ENCODE results near the gene COX7A1. TPM values are rescaled to one million over a fixed set of nuclear protein-coding genes. Genes with fewer than 3 reads are reported as not detected.
"Not testable (repeated sequence)": the region's sequence is repeated elsewhere in the genome, so short reads cannot be mapped to it uniquely, and the experiment has no call there.

The COX7A1 gene
- total RNA-seq, 1 donor from 2014 or later = 141 TPM

DNA sequence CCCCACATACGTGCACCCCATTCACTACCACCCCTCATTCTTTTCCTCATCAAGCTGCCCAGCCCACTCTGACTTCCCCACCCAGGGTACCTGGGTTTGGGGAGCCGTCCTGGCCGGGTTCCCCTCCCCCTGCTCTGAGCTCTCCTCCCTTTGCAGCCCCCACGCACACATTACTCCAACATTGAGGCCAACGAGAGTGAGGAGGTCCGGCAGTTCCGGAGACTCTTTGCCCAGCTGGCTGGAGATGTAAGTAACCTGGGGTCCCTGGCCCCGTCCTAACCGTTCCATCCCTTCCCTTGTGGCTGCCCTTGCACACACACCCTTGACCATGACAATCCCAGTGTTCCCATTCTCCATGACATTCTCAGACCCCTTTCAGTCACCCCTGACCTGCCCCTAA is 9.8 kb downstream of the COX7A1 start:
- no peaks in the 10 kb centered on the region for H3K27me3 ChIP-seq (ENCODE audit: control insufficient read depth in 3 of 3, insufficient read depth in 3 of 3, low read length in 3 of 3)
- no peak overlapping the region for H3K4me3 ChIP-seq (ENCODE audit: low read length in 3 of 3)
- H3K36me3 ChIP-seq (ENCODE audit: control insufficient read depth in 3 of 3, insufficient read depth in 3 of 3, low read length in 3 of 3) = peaks cover 43 to 47% (median 45%) of the 10 kb centered on the region in 3 donors
- H3K9ac ChIP-seq (ENCODE audit: low read depth in 1 of 3, low read length in 3 of 3) = no peak overlapping the region
- no peaks in the 10 kb centered on the region for H3K9me3 ChIP-seq (ENCODE audit: control insufficient read depth in 3 of 3, low read length in 3 of 3)
- no peak overlapping the region for H3K27ac ChIP-seq (ENCODE audit: low read depth, low read length)
- peaks cover 8 to 29% (median 12%) of the 10 kb centered on the region in 3 donors for H3K4me1 ChIP-seq (ENCODE audit: control insufficient read depth in 3 of 3, insufficient read depth in 3 of 3, low read length in 3 of 3)

DNA sequence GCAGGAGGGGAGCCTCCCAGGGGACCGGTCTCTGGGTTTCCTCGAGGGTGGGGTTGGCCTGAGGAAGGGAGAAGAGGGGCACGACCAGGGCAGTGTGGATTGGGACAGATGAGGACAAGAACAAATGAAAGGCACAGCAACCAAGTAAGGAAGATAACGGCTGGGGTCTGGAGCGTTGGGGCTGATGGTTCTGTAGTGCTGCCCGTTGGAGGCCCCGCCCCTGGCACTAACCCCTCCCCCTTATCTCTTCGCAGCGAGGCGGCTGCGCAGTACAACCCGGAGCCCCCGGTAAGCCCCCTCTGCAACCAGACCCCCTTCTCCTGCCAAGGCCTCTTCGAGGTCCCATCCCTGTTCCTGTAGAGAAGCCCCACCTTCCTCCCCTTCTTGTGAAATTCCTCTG is 10.2 kb downstream of the COX7A1 start:
- Histone ChIP-seq H3K9me3 (ENCODE audit: control insufficient read depth in 3 of 3, low read length in 3 of 3) (no peaks in the 10 kb centered on the region), H3K27me3 (ENCODE audit: control insufficient read depth in 3 of 3, insufficient read depth in 3 of 3, low read length in 3 of 3) (no peaks in the 10 kb centered on the region), H3K9ac (ENCODE audit: low read depth in 1 of 3, low read length in 3 of 3) (no peak overlapping the region), H3K4me3 (ENCODE audit: low read length in 3 of 3) (peak overlapping the region in 1 of 3 donors; percentile 64), H3K4me1 (ENCODE audit: control insufficient read depth in 3 of 3, insufficient read depth in 3 of 3, low read length in 3 of 3) (peaks cover 9 to 31% (median 13%) of the 10 kb centered on the region in 3 donors), H3K36me3 (ENCODE audit: control insufficient read depth in 3 of 3, insufficient read depth in 3 of 3, low read length in 3 of 3) (peaks cover 40 to 44% (median 42%) of the 10 kb centered on the region in 3 donors), H3K27ac (ENCODE audit: low read depth, low read length) (peak overlapping the region; percentile 100)

DNA sequence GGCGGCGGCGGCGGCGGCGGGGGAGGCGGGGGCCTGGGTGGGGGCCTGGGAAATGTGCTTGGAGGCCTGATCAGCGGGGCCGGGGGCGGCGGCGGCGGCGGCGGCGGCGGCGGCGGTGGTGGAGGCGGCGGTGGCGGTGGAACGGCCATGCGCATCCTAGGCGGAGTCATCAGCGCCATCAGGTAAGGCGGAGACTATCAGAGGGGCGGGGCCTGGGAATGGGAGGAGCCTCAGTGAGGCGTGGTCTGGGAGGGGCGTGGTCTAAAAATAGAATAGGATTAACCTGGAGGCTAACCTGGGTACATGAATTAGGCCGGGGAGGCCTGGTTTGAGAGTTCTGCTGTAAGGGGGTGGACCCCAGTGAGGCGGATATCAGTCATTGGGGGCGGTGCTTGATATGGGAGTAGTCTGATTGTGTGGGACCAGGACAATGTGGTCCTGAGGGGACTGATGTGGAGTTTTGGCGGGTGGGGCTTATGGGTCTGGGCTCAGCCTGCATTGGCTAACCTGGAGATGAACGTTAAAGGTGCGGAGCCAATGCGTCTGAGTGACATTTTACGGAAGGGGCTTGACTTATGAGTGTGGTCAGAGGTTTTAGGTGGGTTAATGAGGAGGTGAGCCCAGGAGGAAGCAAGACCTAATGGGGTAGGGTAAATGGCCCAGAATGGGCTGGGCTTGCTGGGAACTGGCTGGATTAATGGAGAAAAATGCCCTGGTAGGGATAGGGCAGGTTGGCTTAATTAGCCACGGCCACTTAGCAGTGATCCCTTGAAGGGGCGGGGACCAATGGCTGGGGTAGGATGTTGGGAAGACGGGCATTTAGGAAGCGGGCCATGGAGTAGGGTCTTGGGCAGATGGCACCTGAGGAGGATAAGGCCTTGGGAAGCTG is 11.0 kb downstream of the COX7A1 start:
- Histone ChIP-seq H3K4me3 (ENCODE audit: low read length in 3 of 3) (peak overlapping the region; percentile 91 to 99 (median 97)), H3K4me1 (ENCODE audit: control insufficient read depth in 3 of 3, insufficient read depth in 3 of 3, low read length in 3 of 3) (peaks cover 15 to 34% (median 17%) of the 10 kb centered on the region in 3 donors), H3K27me3 (ENCODE audit: control insufficient read depth in 3 of 3, insufficient read depth in 3 of 3, low read length in 3 of 3) (no peaks in the 10 kb centered on the region), H3K9ac (ENCODE audit: low read depth in 1 of 3, low read length in 3 of 3) (peak overlapping the region; percentile 100), H3K27ac (ENCODE audit: low read depth, low read length) (peak overlapping the region; percentile 100), H3K9me3 (ENCODE audit: control insufficient read depth in 3 of 3, low read length in 3 of 3) (no peaks in the 10 kb centered on the region), H3K36me3 (ENCODE audit: control insufficient read depth in 3 of 3, insufficient read depth in 3 of 3, low read length in 3 of 3) (peaks cover 32 to 37% (median 34%) of the 10 kb centered on the region in 3 donors)

DNA sequence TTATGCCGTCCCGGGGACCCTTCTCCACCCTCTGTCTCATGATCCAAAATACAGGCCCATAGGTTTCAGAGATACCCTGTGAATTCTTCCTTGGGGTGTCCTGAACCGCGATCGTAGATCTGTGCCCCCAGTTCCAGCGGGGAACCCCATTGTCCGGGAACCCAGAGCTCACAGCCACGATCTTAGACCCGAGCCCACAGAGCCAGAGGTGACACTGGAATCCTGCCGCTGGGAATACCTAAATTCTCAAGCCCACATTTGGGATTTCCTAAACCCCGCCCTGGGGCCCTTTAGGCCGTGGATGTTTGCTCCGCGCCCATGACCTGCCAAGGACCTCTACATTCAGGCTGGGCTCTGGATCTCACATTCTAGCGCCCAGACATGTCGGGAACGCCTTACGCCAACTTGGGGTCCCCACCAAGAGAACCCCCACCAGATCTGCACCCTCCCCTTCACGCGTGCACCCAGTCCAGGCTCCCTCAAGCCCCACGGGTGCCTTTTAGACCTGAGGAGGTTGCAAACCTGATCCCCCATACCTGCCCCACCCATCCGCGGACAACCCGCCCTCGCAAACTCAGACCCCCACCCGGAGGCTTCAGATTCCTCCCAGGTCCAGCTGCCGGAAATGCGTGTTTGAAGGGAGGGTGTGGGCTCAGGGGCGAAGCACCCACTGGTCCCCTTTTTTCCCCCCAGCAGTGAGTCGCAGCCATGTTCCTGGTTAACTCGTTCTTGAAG is 11.8 kb downstream of the COX7A1 start:
- peaks cover 24 to 29% (median 26%) of the 10 kb centered on the region in 3 donors for H3K36me3 ChIP-seq (ENCODE audit: control insufficient read depth in 3 of 3, insufficient read depth in 3 of 3, low read length in 3 of 3)
- peak overlapping the region; percentile 100 for H3K27ac ChIP-seq (ENCODE audit: low read depth, low read length)
- H3K27me3 ChIP-seq (ENCODE audit: control insufficient read depth in 3 of 3, insufficient read depth in 3 of 3, low read length in 3 of 3) = no peaks in the 10 kb centered on the region
- H3K9ac ChIP-seq (ENCODE audit: low read depth in 1 of 3, low read length in 3 of 3) = peak overlapping the region; percentile 100
- peaks cover 15 to 33% (median 15%) of the 10 kb centered on the region in 3 donors for H3K4me1 ChIP-seq (ENCODE audit: control insufficient read depth in 3 of 3, insufficient read depth in 3 of 3, low read length in 3 of 3)
- H3K9me3 ChIP-seq (ENCODE audit: control insufficient read depth in 3 of 3, low read length in 3 of 3) = no peaks in the 10 kb centered on the region
- peak overlapping the region; percentile 91 to 99 (median 97) for H3K4me3 ChIP-seq (ENCODE audit: low read length in 3 of 3)

DNA sequence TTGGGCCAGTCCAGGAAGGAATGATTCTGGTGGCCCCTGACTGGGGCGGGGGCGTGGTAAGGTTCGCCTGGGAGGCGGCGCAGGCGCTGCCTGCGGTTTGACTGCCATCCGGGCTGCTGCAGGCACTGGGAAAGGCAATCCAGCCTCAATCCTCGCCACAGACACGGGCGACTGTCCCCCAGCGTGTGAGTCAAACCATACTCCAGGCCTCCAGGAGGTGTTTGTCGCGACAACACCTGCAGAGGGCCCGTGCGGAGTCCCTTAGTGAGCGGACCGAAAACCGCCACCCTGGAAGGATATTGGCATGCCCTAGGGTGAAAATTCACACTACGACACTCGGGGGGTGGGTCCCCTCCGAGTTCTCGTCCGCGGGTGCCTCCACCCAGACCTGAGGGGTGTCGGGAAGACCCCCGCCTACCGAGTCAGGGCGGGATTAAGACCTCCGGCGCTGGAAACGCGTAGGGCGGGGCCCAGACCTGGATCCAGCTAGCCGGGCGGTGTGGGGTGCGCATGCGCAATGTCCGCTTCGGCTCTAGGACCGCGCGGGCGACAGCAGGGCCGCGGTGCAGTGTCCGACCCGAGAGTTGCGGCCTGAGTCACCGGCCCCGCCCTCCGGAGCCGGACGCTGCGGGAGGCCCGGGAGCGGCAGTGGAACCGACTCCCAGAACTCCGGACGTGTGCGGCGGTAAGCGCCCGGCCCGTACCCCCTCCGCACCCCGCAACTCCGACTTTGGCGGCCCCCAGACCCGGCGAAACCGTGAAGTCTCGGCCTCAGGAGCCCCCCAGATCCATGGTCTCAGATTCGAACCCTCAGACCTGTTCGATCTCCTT is 12.6 kb downstream of the COX7A1 start, which contains the start of gene CAPNS1:
TSS of gene CAPNS1 (plus strand) at position 594 of the 831 bp plus-strand sequence. CDS start 946 bp downstream, outside the sequence.
- peaks cover 18 to 23% (median 22%) of the 10 kb centered on the region in 3 donors for H3K36me3 ChIP-seq (ENCODE audit: control insufficient read depth in 3 of 3, insufficient read depth in 3 of 3, low read length in 3 of 3)
- peaks cover 15 to 33% (median 15%) of the 10 kb centered on the region in 3 donors for H3K4me1 ChIP-seq (ENCODE audit: control insufficient read depth in 3 of 3, insufficient read depth in 3 of 3, low read length in 3 of 3)

GRCh38 chr19:36139120-36139472 is 13.2 kb downstream of the COX7A1 start:
- peak overlapping the region; percentile 84 to 97 (median 91) for H3K4me3 ChIP-seq (ENCODE audit: low read length in 3 of 3)
- peaks cover 15 to 33% (median 15%) of the 10 kb centered on the region in 3 donors for H3K4me1 ChIP-seq (ENCODE audit: control insufficient read depth in 3 of 3, insufficient read depth in 3 of 3, low read length in 3 of 3)
- peaks cover 12 to 17% (median 16%) of the 10 kb centered on the region in 3 donors for H3K36me3 ChIP-seq (ENCODE audit: control insufficient read depth in 3 of 3, insufficient read depth in 3 of 3, low read length in 3 of 3)
- no peaks in the 10 kb centered on the region for H3K9me3 ChIP-seq (ENCODE audit: control insufficient read depth in 3 of 3, low read length in 3 of 3)
- H3K27ac ChIP-seq (ENCODE audit: low read depth, low read length) = peak overlapping the region; percentile 100
- no peaks in the 10 kb centered on the region for H3K27me3 ChIP-seq (ENCODE audit: control insufficient read depth in 3 of 3, insufficient read depth in 3 of 3, low read length in 3 of 3)
- H3K9ac ChIP-seq (ENCODE audit: low read depth in 1 of 3, low read length in 3 of 3) = peak overlapping the region; percentile 100

More for the DNA sequence above, 12.6 kb downstream of the COX7A1 start, which contains the start of gene CAPNS1:
- peak within 1 kb of the TSS; percentile 100 for H3K9ac ChIP-seq (ENCODE audit: low read depth in 1 of 3, low read length in 3 of 3)
- H3K9me3 ChIP-seq (ENCODE audit: control insufficient read depth in 3 of 3, low read length in 3 of 3) = no peaks in the 10 kb centered on the region
- no peaks in the 10 kb centered on the region for H3K27me3 ChIP-seq (ENCODE audit: control insufficient read depth in 3 of 3, insufficient read depth in 3 of 3, low read length in 3 of 3)
- H3K27ac ChIP-seq (ENCODE audit: low read depth, low read length) = peak within 1 kb of the TSS; percentile 100
- H3K4me3 ChIP-seq (ENCODE audit: low read length in 3 of 3) = peak within 1 kb of the TSS; percentile 91 to 99 (median 97)

- no peaks in the 10 kb centered on the region for H3K9me3 ChIP-seq (ENCODE audit: control insufficient read depth in 3 of 3, low read length in 3 of 3)
- H3K36me3 ChIP-seq (ENCODE audit: control insufficient read depth in 3 of 3, insufficient read depth in 3 of 3, low read length in 3 of 3) = peaks cover 0 to 4% (median 4%) of the 10 kb centered on the region in 3 donors
- H3K9ac ChIP-seq (ENCODE audit: low read depth in 1 of 3, low read length in 3 of 3) = peak overlapping the region; percentile 40 to 51 (median 41)
- peak overlapping the region; percentile 72 for H3K27ac ChIP-seq (ENCODE audit: low read depth, low read length)
- H3K27me3 ChIP-seq (ENCODE audit: control insufficient read depth in 3 of 3, insufficient read depth in 3 of 3, low read length in 3 of 3) = no peaks in the 10 kb centered on the region
- H3K4me1 ChIP-seq (ENCODE audit: control insufficient read depth in 3 of 3, insufficient read depth in 3 of 3, low read length in 3 of 3) = peaks cover 15 to 28% (median 15%) of the 10 kb centered on the region in 3 donors
- no peak overlapping the region for H3K4me3 ChIP-seq (ENCODE audit: low read length in 3 of 3)
These were observed 15.1 kb downstream of the COX7A1 start for GRCh38 chr19:36136964-36137686.

GRCh38 chr19:36134867-36135266 is 17.4 kb downstream of the COX7A1 start:
- not testable (repeated sequence) for H3K27me3 ChIP-seq (ENCODE audit: control insufficient read depth in 3 of 3, insufficient read depth in 3 of 3, low read length in 3 of 3); H3K9ac ChIP-seq (ENCODE audit: low read depth in 1 of 3, low read length in 3 of 3); H3K36me3 ChIP-seq (ENCODE audit: control insufficient read depth in 3 of 3, insufficient read depth in 3 of 3, low read length in 3 of 3); H3K27ac ChIP-seq (ENCODE audit: low read depth, low read length); H3K4me3 ChIP-seq (ENCODE audit: low read length in 3 of 3); H3K9me3 ChIP-seq (ENCODE audit: control insufficient read depth in 3 of 3, low read length in 3 of 3)
- peaks cover 6 to 12% (median 6%) of the 10 kb centered on the region in 3 donors for H3K4me1 ChIP-seq (ENCODE audit: control insufficient read depth in 3 of 3, insufficient read depth in 3 of 3, low read length in 3 of 3)

DNA sequence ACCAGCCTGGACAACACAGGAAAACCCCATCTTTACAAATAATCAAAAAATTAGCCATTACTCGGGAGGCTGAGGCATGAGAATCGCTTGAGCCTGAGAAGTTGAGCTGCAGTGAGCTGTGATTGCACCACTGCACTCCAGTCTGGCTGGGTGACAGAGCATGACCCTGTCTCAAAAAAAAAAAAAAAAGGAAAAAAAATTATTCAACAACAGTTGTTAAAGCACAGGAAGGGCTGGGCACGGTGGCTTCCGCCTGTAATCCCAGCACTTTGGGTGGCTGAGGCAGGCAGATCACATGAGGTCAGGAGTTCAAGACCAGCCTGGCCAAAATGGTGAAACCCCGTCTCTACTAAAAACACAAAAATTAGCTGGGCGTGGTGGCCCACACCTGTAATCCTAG is 21.0 kb downstream of the COX7A1 start:
- not testable (repeated sequence) for H3K27ac ChIP-seq (ENCODE audit: low read depth, low read length); H3K4me3 ChIP-seq (ENCODE audit: low read length in 3 of 3); H3K9ac ChIP-seq (ENCODE audit: low read depth in 1 of 3, low read length in 3 of 3); H3K9me3 ChIP-seq (ENCODE audit: control insufficient read depth in 3 of 3, low read length in 3 of 3); H3K36me3 ChIP-seq (ENCODE audit: control insufficient read depth in 3 of 3, insufficient read depth in 3 of 3, low read length in 3 of 3); H3K27me3 ChIP-seq (ENCODE audit: control insufficient read depth in 3 of 3, insufficient read depth in 3 of 3, low read length in 3 of 3)
- H3K4me1 ChIP-seq (ENCODE audit: control insufficient read depth in 3 of 3, insufficient read depth in 3 of 3, low read length in 3 of 3) = peaks cover 9 to 11% (median 10%) of the 10 kb centered on the region in 3 donors

Measured in skeletal muscle tissue (tissue), 4 donors.